Vagina (tissue), 2 donors: Measurements from ENCODE around the gene MICAL2.

Source experiments
- POLR2AphosphoS5 ChIP-seq, 2 donors: sonication (generic); formaldehyde crosslinking; IDR thresholded peaks; one replicate each; pipeline ENCODE4 v1.9.0; 2017; ENCODE audit warnings: antibody characterized with exemption in 2 of 2, mild to moderate bottlenecking in 2 of 2, low read depth in 1 of 2; ENCODE audit not compliant: insufficient read depth in 1 of 2
- TF ChIP-seq, protein P1 (sequence below), 3 experiments: fragments of 450-650 bp in 2 of 3; fragments of 200-600 bp in 1 of 3; sonication (generic) in 1 of 3; IDR thresholded peaks; one replicate each; pipeline ENCODE4 v1.5.1; 2017 to 2019; ENCODE audit warnings: antibody characterized with exemption in 3 of 3, mild to moderate bottlenecking in 2 of 3, moderate library complexity in 2 of 3

DNA sequence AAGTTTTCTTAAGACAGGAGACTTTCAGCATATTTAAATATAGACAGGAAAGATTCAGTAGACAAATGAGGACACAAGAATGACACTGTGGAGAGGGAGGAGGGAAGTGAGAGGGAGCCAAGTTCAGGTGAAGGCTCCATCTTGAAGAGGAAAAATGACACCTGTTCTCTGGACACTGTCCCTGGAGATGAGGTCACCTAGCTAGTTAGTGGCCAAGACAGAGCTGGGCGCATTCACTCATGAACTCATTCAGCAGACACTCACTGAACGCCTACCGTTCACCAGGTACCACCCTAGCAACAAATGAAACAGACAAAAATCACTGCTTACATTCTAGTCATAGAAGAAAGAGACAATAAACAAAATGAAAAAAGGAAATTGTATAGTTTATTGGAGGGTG lies 163.7 kb downstream of the MICAL2 start:
- TF ChIP-seq, protein P1, sequence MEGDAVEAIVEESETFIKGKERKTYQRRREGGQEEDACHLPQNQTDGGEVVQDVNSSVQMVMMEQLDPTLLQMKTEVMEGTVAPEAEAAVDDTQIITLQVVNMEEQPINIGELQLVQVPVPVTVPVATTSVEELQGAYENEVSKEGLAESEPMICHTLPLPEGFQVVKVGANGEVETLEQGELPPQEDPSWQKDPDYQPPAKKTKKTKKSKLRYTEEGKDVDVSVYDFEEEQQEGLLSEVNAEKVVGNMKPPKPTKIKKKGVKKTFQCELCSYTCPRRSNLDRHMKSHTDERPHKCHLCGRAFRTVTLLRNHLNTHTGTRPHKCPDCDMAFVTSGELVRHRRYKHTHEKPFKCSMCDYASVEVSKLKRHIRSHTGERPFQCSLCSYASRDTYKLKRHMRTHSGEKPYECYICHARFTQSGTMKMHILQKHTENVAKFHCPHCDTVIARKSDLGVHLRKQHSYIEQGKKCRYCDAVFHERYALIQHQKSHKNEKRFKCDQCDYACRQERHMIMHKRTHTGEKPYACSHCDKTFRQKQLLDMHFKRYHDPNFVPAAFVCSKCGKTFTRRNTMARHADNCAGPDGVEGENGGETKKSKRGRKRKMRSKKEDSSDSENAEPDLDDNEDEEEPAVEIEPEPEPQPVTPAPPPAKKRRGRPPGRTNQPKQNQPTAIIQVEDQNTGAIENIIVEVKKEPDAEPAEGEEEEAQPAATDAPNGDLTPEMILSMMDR (IDR thresholded peaks at IDR 0.05) = no peak
- TF ChIP-seq POLR2AphosphoS5 (IDR thresholded peaks at IDR 0.05; ENCODE audit: insufficient read depth in 1 of 2, low read depth in 1 of 2) = no peak
